HG03558 (cell line): ENCODE results near the gene LITAFD.
"Not testable (repeated sequence)": the region's sequence is repeated elsewhere in the genome, so short reads cannot be mapped to it uniquely, and the experiment has no call there.

Source experiments
- ATAC-seq: cut with Tn5 transposase; IDR thresholded peaks from one replicate; pipeline ENCODE4 v1.9.1; 2021; ENCODE audit warnings: moderate number of reproducible peaks; ENCODE audit not compliant: unreplicated experiment; ENCODE audit errors: extremely low read depth

LITAFD gene

DNA sequence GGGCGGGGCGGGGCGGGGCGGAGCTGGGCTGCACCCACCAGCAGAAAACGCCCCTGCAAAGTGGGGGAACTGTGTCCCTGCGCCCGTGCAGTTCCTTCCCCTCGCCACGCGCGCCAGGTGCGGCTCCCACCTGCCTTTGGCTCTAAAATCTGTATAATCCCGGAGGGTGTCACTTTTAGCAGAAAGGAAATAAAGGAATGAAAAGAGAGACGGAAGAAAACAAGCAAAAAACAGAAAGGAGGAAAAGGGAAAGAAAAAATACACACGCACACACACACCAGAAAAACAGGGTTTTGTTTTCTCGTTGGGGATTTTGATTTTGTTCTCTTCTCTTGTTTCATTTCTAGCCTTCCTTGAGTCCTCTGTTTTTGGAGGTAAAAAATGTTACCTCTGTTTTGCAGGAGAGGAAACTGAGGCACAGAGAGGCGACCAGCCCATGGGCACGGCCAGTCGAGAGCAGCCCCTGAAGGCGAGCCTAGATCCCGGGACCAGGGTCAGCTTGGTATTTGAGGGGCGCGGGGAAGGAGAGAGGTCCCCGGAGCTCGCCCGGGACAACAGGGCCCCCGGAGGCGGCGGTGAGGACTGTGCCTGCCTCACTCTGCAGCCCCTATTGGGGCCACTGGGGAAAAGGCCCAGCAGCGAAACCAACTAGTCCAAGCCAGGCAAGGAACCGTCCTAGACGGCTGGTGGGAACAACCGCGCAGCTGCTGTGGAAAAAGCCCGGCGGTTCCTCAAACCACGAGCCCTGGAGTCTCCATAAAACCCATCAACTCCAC is 12.8 kb upstream of the LITAFD start:
- ATAC-seq, result no peak

DNA sequence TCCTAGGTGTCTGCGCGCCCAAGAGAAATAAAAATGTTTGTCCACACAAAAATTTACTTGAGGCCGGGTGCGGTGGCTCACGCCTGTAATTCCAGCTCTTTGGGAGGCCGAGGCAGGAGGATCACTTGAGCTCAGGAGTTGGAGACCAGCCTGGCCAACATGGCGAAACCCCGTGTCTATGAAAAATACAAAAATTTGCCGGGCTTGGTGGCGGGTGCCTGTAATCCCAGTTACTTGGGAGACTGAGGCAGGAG is 12.2 kb upstream of the LITAFD start:
- ATAC-seq, result not testable (repeated sequence)

DNA sequence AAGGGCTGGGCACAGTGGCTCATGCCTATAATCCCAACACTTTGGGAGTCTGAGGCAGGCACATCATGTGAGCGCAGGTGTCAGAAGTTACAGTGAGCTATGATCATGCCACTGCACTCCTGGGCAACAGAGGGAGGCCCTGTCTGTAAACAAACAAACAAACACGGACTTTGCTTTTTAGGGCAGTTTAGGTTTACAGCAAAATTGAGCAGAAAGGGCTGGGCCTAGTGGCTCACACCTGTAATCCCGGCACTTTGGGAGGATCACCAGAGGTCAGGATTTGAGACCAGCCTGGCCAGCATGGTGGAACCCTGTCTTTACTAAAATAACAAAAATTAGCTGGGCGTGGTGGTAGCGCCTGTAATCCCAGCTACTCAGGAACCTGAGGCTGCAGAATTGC is 10.1 kb upstream of the LITAFD start:
- no peak for ATAC-seq

DNA sequence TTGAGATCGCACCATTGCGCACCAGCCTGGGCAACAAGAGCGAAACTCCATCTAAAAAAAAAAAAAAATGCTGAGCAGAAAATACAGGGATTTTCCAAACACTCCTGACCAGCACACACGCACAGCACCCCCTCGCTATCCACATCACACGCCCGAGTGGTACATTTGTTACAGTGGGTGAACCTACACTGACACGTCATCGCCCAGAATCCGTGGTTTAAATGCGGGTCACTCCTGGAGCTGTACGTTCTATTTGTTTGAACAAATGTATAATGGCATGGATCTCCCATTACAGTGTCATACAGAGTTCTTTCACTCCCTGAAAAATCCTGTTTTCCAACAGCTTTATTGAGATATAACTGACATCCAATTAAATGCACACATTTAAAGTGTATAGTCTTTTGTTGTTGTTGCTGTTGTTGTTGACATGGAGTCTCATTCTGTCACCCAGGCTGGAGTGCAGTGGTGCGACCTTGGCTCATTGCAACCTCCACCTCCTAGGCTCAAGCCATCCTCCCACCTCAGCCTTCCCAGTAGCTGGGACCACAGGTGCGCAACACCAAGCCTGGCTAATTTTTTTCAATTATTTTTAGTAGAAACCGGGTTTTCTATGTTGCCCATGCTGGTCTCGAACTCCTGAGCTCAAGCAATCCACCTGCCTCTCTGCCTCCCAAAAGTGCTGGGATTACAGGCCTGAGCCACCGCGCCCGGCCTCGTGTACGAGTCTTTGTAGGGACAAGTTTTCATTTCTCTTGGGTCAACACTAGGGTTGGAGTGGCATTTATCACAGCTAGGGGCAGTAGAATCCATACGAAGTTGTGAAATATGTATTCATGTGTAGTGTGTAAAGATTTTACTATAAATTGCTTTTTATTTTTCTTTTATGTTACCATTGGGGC is 8.9 kb upstream of the LITAFD start:
- no peak for ATAC-seq

DNA sequence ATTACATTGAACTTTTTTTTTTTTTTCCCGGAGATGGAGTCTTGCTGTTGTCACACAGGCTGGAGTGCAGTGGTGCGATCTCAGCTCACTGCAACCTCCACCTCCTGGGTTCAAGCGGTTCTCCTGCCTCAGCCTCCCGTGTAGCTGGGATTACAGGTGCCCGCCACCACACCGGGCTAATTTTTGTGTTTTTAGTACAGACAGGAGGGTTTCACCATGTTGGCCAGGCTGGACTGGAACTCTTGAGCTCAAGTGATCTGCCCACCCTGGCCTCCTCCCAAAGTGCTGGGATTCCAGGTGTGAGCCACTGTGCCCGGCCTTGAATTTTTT is 8.3 kb upstream of the LITAFD start:
- not testable (repeated sequence) for ATAC-seq

DNA sequence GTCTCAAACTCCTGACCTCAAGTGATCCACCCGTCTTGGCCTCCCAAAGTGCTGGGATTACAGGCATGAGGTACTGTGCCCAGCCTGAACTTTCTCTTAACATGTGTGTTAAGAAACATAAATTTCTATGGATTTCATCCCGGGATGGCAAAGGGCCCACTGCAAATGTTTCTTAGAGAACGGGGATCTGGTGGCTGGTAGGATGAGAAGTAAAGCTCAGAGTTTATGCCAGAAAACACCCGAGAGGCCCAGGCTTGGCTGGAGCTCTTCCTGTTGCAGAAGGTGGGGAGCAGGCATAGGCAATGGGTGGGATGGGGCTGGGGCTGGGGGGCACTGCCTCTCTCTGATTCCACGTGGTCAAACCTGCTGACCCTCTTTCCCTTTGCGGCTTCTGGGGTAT is 7.8 kb upstream of the LITAFD start:
- no peak for ATAC-seq

DNA sequence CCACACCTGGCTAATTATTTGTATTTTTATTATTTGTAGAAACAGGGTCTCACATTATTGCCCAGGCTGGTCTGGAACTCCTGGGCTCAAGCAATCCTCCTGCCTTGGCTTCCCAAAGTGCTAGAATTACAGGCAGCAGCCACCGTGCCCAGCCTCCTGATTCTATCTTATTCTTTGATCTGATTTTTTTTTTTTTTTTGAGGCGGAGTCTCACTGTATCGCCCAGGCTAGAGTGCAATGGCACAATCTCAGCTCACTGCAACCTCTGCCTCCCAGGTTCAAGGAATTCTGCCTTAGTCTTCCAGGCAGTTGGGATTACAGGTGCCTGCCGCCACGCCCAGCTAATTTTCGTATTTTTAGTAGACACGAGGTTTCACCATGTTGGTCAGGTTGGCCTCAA is 6.8 kb upstream of the LITAFD start:
- not testable (repeated sequence) for ATAC-seq

DNA sequence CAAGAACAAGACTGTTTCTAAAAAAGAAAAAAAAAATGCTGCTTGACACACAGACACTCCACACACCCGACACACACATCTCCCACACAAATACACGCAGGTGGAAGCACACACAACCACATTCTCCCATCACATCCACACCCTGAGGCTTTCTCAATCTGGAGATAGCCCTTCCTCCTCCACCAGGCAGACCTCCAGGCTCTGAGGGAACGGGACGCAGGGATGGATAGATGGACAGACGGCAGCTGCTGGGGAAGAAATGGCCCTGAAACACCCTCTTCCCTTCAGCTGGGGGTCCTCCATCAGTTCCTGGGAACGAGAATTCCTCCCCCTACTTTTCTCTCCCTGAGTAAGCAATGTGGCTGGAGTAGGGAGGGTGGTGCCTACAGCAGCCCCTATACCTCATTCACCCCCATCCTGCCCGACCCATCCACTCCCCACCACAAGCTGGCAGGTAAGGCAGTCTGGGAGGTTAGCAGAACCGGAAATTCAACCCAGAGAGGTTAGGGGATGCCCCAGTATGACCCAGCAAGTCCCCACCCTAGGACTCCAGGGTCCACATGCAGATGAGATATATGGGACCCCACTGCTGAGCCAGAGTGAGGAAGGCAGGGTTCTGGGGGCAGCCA is 4.1 kb upstream of the LITAFD start:
- ATAC-seq, result no peak

DNA sequence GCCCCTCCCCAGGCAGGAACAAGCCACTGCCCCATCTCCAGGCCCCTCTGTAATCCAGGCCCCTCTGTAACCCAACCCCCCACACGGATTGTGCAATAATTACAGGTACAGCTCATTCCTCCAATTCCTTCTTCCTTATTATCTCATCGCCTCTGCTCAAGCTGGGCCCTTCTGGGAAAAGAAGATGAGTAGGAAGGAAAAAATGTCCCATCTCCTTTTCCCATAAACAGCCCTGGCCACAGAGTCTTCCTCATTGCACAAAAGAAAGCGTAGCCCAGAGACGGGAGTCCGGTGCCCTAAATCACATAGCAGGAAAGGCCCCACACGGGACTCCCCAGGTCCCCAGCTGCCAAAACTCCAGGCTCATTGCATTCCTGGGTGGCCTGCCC is 3.6 kb upstream of the LITAFD start:
- ATAC-seq, result no peak

DNA sequence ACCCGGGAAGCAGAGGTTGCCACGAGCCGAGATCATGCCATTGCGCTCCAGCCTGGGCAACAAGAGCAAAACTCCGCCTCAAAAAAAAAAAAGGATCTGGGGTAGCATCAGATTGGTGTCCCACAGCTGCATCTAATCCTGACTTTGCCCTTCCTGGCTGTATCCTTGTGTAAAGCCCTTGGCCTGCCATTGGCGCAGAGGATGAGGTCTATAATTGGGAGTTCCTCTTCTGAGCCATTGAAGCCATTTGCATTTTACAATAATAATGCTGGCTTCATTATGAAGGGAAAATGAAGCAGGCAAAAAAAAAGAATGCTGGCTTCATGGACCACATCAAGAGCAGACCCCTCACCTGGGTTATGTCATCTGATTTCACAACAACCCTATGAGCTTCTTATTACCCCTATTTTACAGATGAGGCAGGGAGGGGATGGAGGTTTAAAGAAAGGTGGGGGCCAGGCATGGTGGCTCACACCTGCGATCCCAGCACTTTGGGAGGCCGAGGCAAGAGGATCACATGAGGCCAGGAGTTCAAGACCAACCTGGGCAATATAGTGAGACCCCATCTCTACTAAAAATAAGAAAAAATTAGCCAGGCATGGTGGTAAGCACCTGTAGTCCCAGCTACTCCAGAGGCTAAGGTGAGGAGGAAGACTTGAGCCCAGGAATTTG is 1.2 kb upstream of the LITAFD start:
- no peak for ATAC-seq

DNA sequence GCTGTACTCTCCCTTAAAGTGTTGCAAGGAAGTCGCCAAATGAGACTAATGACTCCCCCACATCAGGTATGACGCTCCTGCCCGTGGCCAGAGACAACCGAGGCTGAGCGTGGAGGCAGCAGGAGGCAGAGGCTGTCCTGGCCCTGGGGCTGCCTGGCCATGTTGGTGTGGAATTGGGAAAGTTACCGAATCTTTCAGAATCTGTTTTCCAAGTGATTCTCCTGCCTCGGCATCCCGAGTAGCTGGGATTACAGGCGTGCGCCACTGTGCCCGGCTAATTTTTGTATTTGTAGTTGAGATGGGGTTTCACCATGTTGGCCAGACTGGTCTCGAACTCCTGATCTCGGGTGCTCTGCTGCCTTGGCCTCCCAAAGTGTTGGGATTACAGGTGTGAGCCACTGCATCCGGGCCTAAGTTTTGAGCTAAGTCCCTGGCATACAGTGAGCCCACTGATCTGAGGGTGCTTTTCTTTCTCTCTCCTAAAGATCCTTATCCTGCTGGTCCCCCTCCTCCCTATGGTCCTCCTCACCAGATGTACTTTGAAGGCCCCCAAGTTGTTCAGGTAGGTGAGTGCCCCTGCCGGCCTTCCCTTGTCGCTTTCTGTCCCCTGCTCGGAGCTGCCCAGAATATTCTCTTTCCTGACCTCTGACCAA is 700 bp downstream of the LITAFD start:
- ATAC-seq, result no peak

DNA sequence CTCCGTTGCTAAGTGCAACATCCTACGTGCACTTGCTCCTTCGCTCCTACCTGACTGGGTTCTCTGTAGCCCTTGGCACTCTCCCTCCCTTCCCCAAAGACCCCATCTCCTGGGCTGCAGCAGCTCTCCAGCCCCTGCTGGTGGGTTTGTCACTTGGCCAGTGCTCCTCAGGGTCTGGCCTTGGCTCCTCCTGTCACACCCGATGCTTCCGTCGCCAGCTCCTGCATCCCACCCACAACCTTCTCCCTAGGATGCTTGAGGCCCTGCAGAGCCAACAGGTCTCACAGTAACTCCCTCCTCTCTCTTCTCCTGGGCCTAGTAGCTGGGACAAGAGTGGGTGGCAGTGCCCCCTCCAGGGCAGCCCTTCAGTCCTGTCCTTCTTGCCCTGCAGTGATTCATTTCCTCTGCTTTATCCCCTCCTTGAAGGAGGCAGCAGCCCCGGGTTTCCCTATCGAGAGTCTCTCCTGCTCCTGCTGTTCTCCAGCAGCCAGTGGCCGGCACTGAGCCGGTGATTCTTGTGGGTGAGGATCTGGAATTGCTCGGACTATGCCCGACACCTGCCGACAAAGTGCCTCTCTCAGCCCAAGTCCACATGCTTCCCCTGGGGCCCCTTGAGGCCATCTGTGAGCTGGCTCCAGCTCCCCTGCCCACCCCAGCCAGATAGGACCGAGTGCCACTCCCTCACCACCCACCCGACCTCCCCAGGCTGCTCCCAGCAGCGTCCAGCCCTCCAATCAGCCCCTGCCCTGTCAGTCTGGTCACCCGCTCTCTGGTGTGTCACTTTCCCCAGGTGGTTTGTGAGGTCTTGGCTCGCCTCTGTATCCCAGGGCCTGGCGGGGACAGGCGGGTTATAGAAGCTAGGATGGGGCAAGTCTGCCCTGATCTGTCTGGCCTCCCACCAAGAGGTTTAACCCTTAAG is 3.8 kb downstream of the LITAFD start:
- no peak for ATAC-seq

DNA sequence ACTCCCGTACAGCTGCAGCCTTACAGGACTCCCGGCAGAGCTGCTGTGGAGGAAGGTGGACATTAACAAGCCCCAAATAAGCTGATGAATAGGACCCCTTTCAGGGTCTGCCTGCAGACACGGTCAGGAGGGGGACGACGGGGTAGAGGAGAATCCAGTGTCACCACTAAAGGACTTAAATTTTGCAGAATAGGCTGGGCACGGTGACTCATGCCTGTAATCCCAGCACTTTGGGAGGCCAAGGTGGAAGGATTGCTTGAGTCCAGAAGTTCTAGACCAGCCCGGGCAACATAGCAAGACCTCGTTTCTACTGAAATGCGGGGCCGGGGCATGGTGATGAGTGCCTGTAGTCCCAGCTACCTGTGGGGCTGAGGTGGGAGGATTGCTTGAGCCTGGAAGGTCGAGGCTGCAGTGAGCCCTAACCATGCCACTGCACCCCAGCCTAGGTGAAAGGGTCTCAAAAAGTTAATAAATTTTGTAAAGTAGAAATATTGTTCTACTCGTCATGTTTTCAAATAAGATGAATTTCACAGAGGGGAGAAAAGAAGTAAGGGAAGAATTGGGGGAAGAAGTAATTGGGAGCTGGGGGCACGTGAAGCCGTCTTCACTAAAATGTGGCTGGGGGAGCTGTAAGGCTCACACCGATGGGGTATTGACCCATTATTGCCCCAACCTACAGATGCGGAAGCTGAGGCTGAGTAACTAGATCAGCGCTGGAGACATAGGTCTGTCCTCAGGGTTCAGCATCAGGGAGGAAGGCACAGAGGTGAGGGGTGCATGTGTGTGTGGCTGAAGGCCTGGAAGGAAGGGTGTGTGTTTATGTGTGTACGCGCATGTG is 4.7 kb downstream of the LITAFD start:
- no peak for ATAC-seq

DNA sequence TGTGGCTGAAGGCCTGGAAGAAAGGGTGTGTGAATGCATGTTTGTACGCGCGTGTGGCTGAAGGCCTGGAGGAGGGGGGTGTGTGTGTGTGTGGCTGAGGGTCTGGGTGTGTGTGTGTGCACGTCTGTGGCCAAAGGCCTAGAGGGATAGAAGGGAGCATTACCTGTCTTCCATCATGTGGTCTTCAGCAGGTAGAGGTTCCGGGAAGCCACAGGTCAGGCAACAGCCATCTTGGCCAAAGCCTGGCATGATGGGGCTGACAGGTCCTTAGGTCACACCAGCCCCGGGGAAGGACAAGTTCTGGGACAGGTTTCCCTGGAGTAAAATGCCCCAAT is 5.2 kb downstream of the LITAFD start:
- ATAC-seq, result no peak

DNA sequence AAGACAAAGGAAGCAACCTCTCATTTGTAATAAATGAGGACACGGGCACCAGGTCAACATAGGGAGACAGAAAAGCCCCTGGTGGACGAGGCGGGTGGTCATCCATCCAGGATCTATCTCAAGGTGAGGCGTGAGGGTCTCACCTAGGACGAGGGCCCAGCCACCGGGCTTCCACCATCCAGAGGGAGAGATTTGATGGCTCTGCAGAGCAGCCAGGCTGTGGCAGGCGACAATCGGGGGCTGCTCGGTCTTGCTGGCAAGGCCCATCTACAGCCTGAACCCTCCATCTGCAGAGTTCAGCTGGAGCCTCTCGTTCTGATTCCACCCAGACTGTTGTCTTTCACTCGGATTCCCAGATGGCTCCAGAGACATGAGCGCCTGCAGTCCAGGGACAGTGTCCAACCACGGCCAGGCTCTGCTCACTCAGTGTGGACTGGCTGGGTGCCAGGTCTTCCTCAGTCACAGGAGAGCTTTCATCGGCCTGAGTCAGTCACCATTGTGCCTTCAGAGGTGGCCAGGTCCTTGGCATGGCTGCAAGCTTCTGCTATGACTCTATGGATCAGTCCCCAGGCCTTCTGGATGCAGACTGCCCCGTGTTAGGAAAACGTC is 5.9 kb downstream of the LITAFD start:
- no peak for ATAC-seq

DNA sequence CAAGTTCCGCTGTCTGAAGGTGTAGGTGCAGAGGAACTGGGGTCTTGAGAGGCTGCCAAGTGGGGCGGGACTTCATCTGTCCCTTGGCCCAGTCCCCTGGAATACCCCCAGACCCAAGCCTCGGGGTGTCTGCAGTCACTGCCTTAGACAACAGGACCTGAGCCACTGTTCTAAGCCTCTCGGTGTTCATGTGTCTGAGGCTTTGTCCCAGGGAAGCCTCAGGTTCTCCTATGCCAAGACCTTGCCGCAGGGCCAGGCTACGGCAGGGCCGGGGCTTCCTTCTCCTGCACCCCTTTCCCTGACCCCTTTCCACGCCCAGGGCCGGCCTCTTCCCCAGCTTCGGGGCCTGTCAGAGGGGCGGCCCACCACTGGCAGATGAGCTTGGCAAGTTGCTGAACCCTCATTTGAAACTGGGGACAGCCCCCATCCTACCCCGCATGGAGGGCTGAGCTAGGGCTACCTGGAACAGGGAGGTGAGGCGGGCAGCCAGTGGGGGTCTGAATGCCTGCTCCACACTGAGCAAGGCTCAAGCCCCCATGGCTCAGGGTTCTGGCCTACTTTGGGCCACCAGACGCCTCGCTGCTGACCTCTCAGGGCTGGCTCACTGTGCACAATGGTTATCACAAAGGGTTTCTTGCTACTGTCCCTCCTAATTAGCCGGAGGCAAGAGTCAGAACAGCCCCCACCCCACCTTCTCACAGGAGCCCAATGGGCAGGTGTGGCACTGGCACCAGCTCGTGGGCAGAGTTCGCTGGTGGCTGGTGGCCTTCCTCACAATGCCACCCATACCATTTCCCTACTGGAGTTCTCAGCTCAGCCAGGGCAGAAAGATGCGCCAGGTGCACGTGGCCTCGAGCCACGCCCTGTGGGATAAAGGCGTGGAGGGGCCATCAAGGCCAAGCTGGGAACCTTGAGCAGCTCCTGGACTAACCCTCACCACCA is 7.1 kb downstream of the LITAFD start:
- no peak for ATAC-seq

DNA sequence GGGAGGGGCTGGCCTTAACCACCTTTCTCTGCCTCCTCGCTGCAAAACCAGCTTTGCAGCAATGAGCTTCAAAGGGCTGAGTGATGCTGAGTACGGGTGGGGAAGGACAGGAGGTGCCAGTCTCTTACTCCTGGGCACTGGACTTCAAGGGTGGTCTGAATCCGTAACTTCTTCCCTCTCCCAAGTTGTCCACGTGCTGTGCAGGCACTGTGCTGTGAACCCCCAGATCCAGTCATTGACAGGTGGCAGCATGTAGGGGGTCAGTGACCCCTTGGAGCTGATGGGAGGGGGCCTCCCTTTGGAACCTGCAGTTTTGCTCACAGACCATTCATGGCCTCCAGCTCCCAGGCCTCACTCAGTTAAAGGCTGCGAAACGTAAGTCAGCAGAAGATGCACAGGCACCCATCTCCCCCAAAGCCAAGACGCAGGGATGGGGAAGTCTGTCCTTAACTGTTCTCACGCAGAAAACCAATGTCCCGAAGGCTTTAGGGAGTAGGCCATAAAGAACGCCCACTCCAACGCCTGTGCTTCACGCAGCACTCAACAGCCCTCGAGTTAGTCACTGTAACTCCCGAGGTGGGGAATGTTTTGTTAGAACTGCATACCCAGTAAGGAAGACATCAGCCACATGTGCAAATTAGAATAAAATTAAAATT is 7.9 kb downstream of the LITAFD start:
- no peak for ATAC-seq
